Spleen (tissue), 11 donors: ENCODE measurements around the gene ZEB1. TPM values are rescaled to one million over a fixed set of nuclear protein-coding genes. Genes with fewer than 3 reads are reported as not detected.

ENCODE experiments used
- DNase-seq: peaks from one replicate; pipeline ENCODE4 v3.0.0-alpha.2; 2020
- H3K27ac ChIP-seq, 8 donors: fragments of 200-600 bp; sonication (generic) in 7 of 8; 1 replicate in 4 of 8; 2 replicates in 4 of 8; pipeline versions ENCODE4 v1.5.0 to v1.8.0; 2016 to 2021; ENCODE audit warnings: inconsistent platforms in 4 of 8, mild to moderate bottlenecking in 4 of 8, moderate library complexity in 1 of 8
- H3K27me3 ChIP-seq, 7 donors: fragments of 200-600 bp; sonication (generic) in 6 of 7; replicated peaks in 1 of 7; 1 replicate in 4 of 7; 2 replicates in 3 of 7; pipeline versions ENCODE4 v1.5.0 to v1.8.0; 2016 to 2021; ENCODE audit warnings: inconsistent platforms in 3 of 7, mild to moderate bottlenecking in 1 of 7
- H3K36me3 ChIP-seq, 6 donors: fragments of 200-600 bp; sonication (generic) in 5 of 6; 1 replicate in 4 of 6; 2 replicates in 2 of 6; pipeline versions ENCODE4 v1.5.0 to v1.8.0; 2016 to 2021; ENCODE audit warnings: inconsistent platforms in 2 of 6
- H3K4me1 ChIP-seq, 6 donors: fragments of 200-600 bp; sonication (generic) in 5 of 6; 1 replicate in 3 of 6; 2 replicates in 3 of 6; pipeline versions ENCODE4 v1.5.0 to v1.8.0; 2016 to 2021; ENCODE audit warnings: inconsistent platforms in 3 of 6
- H3K4me3 ChIP-seq, 8 donors: fragments of 200-600 bp; sonication (generic) in 7 of 8; 1 replicate in 4 of 8; 2 replicates in 4 of 8; pipeline versions ENCODE4 v1.5.0 to v1.8.0; 2016 to 2021; ENCODE audit warnings: inconsistent platforms in 4 of 8, mild to moderate bottlenecking in 4 of 8, moderate library complexity in 2 of 8
- H3K9me3 ChIP-seq, 8 donors: fragments of 200-600 bp; sonication (generic) in 7 of 8; 1 replicate in 4 of 8; 2 replicates in 4 of 8; pipeline versions ENCODE4 v1.5.0 to v1.8.0; 2016 to 2021; ENCODE audit warnings: inconsistent platforms in 4 of 8
- POLR2A ChIP-seq, 3 donors: fragments of 450-650 bp; IDR thresholded peaks; one replicate each; pipeline ENCODE4 v1.5.1; 2017; ENCODE audit warnings: antibody characterized with exemption in 3 of 3, mild to moderate bottlenecking in 1 of 3
- POLR2AphosphoS5 ChIP-seq, 3 donors: sonication (generic); formaldehyde crosslinking; IDR thresholded peaks; one replicate each; pipeline ENCODE4 v1.5.1; 2017; ENCODE audit warnings: antibody characterized with exemption in 3 of 3
- WGBS, 5 donors: extraction: QIAGEN DNeasy Blood & Tissue Kit in 3 of 5; methylation state at CpG; one replicate each; pipeline versions ENCODE4 v1.1.5 to v1.1.7; 2013 to 2018; 5-methylcytosine and 5-hydroxymethylcytosine counted together
- intact Hi-C: fragments of 100-400 bp; cut with DNase I; formaldehyde crosslinking; loops from one replicate; pipeline ENCODE4 v1.15.0; 2023; ENCODE audit warnings: low total_unique reads
- polyA plus RNA-seq, 3 donors: library from polyadenylated mRNA; stranded (reverse); fragments of 200-250 nt; gene quantifications; one replicate each; pipeline ENCODE4 v1.2.1, GENCODE V29; 2013
- total RNA-seq, 7 donors: library from RNA; depleted of rRNA in 3 of 7; stranded (reverse); fragments of >200 nt in 3 of 7; fragmentation: NEBNext Ultra II Directional in 4 of 7; extraction: Animal tissue kit (Norgen Biotek cat#: 25700) in 4 of 7; gene quantifications; one replicate each; pipeline versions ENCODE4 v1.1.0 to v1.2.1, GENCODE V29; 2016 to 2021
- TF ChIP-seq, protein P1 (sequence below), 11 experiments: fragments of 200-600 bp in 7 of 11; fragments of 450-650 bp in 4 of 11; sonication (generic) in 4 of 11; IDR thresholded peaks in 8 of 11; conservative IDR thresholded peaks in 3 of 11; 1 replicate in 7 of 11; 2 replicates in 4 of 11; pipeline versions ENCODE4 v1.4.0 to v1.8.0; 2016 to 2021; ENCODE audit warnings: antibody characterized with exemption in 11 of 11, inconsistent platforms in 4 of 11, mild to moderate bottlenecking in 1 of 11
- donor health status: healthy with polysubstance abuse.
- donor health status: DM: no; HTN: no; CAD: no; lungs with moderate emphysema.
- donor health status: DM: no; HTN: no; CAD: no.
- donor health status: Bipolar disorder and iron deficiency.
- donor health status: healthy.
- donor health status: DM: no; HTN: no; CAD: no.
- donor health status: DM: yes; HTN: yes; CAD: no.

ZEB1 gene
- total and polyA plus RNA-seq, 10 donors, result 6.6 to 51.8 (median 44.6) TPM

DNA sequence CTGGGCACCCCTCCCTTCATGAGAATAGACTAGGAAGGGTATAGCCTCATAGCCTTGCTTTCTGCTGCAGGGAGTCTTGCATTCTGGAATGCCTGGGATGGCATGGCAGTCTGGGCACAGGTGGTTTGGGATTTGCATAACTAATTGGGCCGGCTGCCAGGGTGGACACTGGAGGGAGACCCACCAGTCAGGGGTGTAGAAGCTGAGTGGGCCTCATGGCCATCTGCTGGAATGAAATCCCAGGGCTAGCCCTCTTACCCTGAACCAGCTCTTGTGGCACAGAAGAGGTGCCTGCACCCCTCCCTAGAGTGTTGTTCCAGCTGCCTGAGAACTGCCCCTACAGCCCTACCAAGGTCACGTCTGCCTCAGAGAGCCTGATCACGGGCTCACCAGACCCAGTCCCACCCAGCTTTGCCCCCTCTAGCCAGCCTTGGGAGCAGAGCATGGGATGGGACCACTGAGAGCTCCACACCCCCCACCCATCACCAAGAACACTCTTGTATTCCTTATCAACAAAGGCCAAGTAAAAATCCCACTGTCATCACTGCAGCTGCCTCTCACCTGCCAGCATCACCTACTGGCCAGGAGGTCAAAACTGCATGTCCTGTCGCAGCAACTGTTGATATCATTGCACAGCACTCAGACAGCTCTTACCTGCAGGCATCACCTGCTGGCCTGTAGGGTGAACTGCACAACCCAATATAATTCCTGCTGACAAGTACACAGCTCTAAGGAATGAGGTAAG is 148.9 kb downstream of the ZEB1 start:
- TF ChIP-seq POLR2AphosphoS5 (IDR thresholded peaks at IDR 0.05), result no peak
- no peak for TF ChIP-seq POLR2A (IDR thresholded peaks at IDR 0.05)
- TF ChIP-seq, protein P1, sequence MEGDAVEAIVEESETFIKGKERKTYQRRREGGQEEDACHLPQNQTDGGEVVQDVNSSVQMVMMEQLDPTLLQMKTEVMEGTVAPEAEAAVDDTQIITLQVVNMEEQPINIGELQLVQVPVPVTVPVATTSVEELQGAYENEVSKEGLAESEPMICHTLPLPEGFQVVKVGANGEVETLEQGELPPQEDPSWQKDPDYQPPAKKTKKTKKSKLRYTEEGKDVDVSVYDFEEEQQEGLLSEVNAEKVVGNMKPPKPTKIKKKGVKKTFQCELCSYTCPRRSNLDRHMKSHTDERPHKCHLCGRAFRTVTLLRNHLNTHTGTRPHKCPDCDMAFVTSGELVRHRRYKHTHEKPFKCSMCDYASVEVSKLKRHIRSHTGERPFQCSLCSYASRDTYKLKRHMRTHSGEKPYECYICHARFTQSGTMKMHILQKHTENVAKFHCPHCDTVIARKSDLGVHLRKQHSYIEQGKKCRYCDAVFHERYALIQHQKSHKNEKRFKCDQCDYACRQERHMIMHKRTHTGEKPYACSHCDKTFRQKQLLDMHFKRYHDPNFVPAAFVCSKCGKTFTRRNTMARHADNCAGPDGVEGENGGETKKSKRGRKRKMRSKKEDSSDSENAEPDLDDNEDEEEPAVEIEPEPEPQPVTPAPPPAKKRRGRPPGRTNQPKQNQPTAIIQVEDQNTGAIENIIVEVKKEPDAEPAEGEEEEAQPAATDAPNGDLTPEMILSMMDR (IDR thresholded peaks at IDR 0.05 in 8 of 11, conservative IDR thresholded peaks at IDR 0.05 in 3 of 11), result no peak
- H3K27ac ChIP-seq, result no peak overlapping the region
- no peaks in the 10 kb centered on the region for H3K27me3 ChIP-seq
- H3K4me3 ChIP-seq, result no peak overlapping the region
- WGBS, 5 donors, result 93 to 96% (median 95%) methylated on average over 2 to 4 of the region's 4 CpGs
- H3K9me3 ChIP-seq, result peaks cover 10 to 32% (median 30%) of the 10 kb centered on the region in 8 donors
- peaks cover 0 to 62% (median 34%) of the 10 kb centered on the region in 6 donors for H3K36me3 ChIP-seq
- no peak for DNase-seq
- intact Hi-C loops, result no loop called here
- H3K4me1 ChIP-seq, result no peaks in the 10 kb centered on the region

DNA sequence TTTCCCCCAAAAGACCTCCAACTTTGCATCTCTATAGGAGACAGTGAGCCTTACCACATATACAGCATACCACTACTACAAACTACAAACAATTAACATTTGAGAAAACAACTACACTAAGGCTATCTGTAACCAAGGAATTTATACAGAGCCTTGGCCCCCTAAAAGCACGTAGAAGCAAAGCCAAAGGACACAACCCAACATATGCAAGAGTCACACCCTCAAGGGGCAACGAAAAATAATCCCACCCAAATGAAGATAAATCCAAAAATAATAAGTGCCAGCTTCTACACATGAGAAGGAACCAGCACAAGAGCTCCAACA is 149.5 kb downstream of the ZEB1 start:
- H3K27me3 ChIP-seq, result no peaks in the 10 kb centered on the region
- H3K9me3 ChIP-seq, result peaks cover 10 to 27% (median 25%) of the 10 kb centered on the region in 8 donors
- 91 to 98% (median 92%) methylated on average over 2 of the region's 2 CpGs for WGBS, 5 donors
- H3K27ac ChIP-seq, result no peak overlapping the region
- TF ChIP-seq, protein P1 (IDR thresholded peaks at IDR 0.05 in 8 of 11, conservative IDR thresholded peaks at IDR 0.05 in 3 of 11), result no peak
- no peak for TF ChIP-seq POLR2A (IDR thresholded peaks at IDR 0.05)
- no peak for TF ChIP-seq POLR2AphosphoS5 (IDR thresholded peaks at IDR 0.05)
- H3K4me3 ChIP-seq, result no peak overlapping the region
- H3K4me1 ChIP-seq, result no peaks in the 10 kb centered on the region
- peaks cover 0 to 56% (median 29%) of the 10 kb centered on the region in 6 donors for H3K36me3 ChIP-seq
- DNase-seq, result no peak
- intact Hi-C loops, result no loop called here

DNA sequence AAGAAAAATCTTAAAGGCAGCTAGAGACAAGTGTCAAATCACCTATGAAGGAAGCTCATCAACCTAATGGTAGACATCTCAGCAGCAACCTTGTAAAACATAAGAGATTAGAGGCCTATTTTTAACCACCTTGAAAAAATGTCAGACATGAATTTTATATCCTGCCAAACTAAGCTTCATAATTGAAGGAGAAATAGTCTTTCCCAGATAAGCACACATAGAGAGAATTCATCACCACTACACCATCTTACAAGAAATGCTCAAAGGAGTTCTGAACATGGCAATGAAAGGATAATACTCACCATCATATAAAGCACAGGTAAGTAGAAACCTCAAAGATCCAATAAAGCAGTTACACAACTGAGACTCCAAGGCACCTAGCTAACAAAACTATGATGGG is 156.5 kb downstream of the ZEB1 start:
- intact Hi-C loops, result no loop called here
- DNase-seq, result no peak
- H3K4me3 ChIP-seq, result no peak overlapping the region
- H3K27ac ChIP-seq, result no peak overlapping the region
- H3K27me3 ChIP-seq, result no peaks in the 10 kb centered on the region
- TF ChIP-seq POLR2AphosphoS5 (IDR thresholded peaks at IDR 0.05) (no peak), POLR2A (IDR thresholded peaks at IDR 0.05) (no peak)
- TF ChIP-seq, protein P1 (IDR thresholded peaks at IDR 0.05 in 8 of 11, conservative IDR thresholded peaks at IDR 0.05 in 3 of 11), result no peak
- no peaks in the 10 kb centered on the region for H3K36me3 ChIP-seq
- H3K9me3 ChIP-seq, result peaks cover 3 to 29% (median 14%) of the 10 kb centered on the region in 8 donors
- H3K4me1 ChIP-seq, result no peaks in the 10 kb centered on the region

DNA sequence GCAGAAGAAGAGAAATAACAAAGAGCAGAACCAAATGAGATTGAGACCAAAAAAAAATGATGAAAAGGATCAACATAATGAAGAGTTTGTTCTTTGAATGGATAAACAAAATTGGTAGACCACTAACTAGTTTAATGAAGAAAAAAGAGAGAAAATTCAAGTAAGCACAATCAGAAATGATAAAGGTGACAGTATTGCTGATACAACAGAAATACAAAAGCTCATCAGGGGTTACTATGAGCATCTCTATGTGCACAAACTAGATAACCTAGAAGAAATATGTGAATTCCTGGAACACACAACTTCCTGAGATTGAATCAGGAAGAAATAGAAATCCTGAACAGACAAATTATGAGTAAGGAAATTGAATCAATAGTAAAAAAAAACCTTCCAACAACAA is 157.1 kb downstream of the ZEB1 start:
- Histone ChIP-seq H3K36me3 (no peaks in the 10 kb centered on the region), H3K4me3 (no peak overlapping the region), H3K4me1 (no peaks in the 10 kb centered on the region), H3K9me3 (peaks cover 3 to 29% (median 14%) of the 10 kb centered on the region in 8 donors), H3K27ac (no peak overlapping the region), H3K27me3 (no peaks in the 10 kb centered on the region)
- intact Hi-C loops, result no loop called here
- TF ChIP-seq, protein P1 (IDR thresholded peaks at IDR 0.05 in 8 of 11, conservative IDR thresholded peaks at IDR 0.05 in 3 of 11), result no peak
- no peak for TF ChIP-seq POLR2AphosphoS5 (IDR thresholded peaks at IDR 0.05)
- TF ChIP-seq POLR2A (IDR thresholded peaks at IDR 0.05), result no peak
- no peak for DNase-seq
